Measurements from ENCODE around the gene TAL1. TPM values are rescaled to one million over a fixed set of nuclear protein-coding genes. Genes with fewer than 3 reads are reported as not detected.

TAL1 gene
- polyA plus RNA-seq, 1 of the 3 experiments (the other 2 are of a cell fraction): not detected

GRCh38 chr1:47219001-47219400, 13.0 kb downstream of the TAL1 start:
- ChIA-PET CTCF (interaction anchor here (1.2 kb wide), 1 partner anchor 40 kb away, joined by 4 read pairs; no protein-coding TSS in a partner anchor), POLR2A (no interaction called here)
- TF ChIP-seq SMC3 (IDR thresholded peaks at IDR 0.05; ENCODE audit: low read depth, low read length) (no peak), MEF2A (IDR thresholded peaks at IDR 0.05; ENCODE audit: borderline replicate concordance, low read depth) (no peak), EP300 (IDR thresholded peaks at IDR 0.05; ENCODE audit: borderline replicate concordance in 1 of 2, low read depth in 1 of 2, low read length in 1 of 2) (no peak), IRF3 (IDR thresholded peaks at IDR 0.05; ENCODE audit: low read depth, low read length) (no peak), RCOR1 (IDR thresholded peaks at IDR 0.05; ENCODE audit: low read length) (no peak), CTCF (IDR thresholded peaks at IDR 0.05) (no peak), TAF1 (IDR thresholded peaks at IDR 0.05; ENCODE audit: borderline replicate concordance, low read depth, low read length) (no peak), GABPA (IDR thresholded peaks at IDR 0.05; ENCODE audit: low read depth) (no peak), GATA2 (CRISPR knock-in tag; IDR thresholded peaks at IDR 0.05) (no peak), MXI1 (IDR thresholded peaks at IDR 0.05; ENCODE audit: low read depth, low read length) (no peak), FOXM1 (IDR thresholded peaks at IDR 0.05; ENCODE audit: low read depth) (no peak), MAX (IDR thresholded peaks at IDR 0.05; ENCODE audit: low read depth) (no peak), SIN3A (IDR thresholded peaks at IDR 0.05; ENCODE audit: borderline replicate concordance, low read depth, low read length) (no peak), ELF1 (IDR thresholded peaks at IDR 0.05) (no peak), USF1 (IDR thresholded peaks at IDR 0.05; ENCODE audit: borderline replicate concordance, low read depth) (no peak), CHD2 (IDR thresholded peaks at IDR 0.05; ENCODE audit: low read length, partially characterized antibody) (no peak), FOSL2 (IDR thresholded peaks at IDR 0.05; ENCODE audit: borderline replicate concordance, low read depth) (no peak), TCF12 (IDR thresholded peaks at IDR 0.05) (no peak), JUND (IDR thresholded peaks at IDR 0.05) (no peak)
- Histone ChIP-seq H3K9me3 (no peaks in the 10 kb centered on the region), H3K27ac (ENCODE audit: low read depth in 2 of 2, low read length in 1 of 2) (no peak overlapping the region), H3K27me3 (ENCODE audit: insufficient read depth) (peaks cover 37% of the 10 kb centered on the region), H2AFZ (ENCODE audit: low read depth) (no peak overlapping the region), H3K36me3 (replicated peaks in 1 of 2; ENCODE audit: control insufficient read depth in 1 of 2, insufficient read depth in 2 of 2, low read length in 1 of 2) (no peaks in the 10 kb centered on the region), H3K79me2 (ENCODE audit: insufficient read depth) (no peaks in the 10 kb centered on the region), H3K4me2 (no peak overlapping the region), H3K9me2 (no peaks in the 10 kb centered on the region), H3K9ac (no peak overlapping the region), H3K4me3 (ENCODE audit: low read depth in 2 of 2, low read length in 1 of 2) (no peak overlapping the region), H3F3A (replicated peaks; ENCODE audit: insufficient read depth) (no peaks in the 10 kb centered on the region), H3K4me1 (ENCODE audit: control insufficient read depth in 1 of 2, insufficient read depth in 2 of 2, low read depth in 1 of 2, low read length in 1 of 2) (no peaks in the 10 kb centered on the region), H4K20me1 (ENCODE audit: insufficient read depth) (no peaks in the 10 kb centered on the region)
- DNase-seq: no peak
- 20% methylated on average over 3 of the region's 4 CpGs for WGBS (ENCODE audit: low lambda C conversion rate)

Data from SK-N-SH (cell line).